OCI-LY1 (cell line): ENCODE data around the gene LAMB2.

ENCODE experiments used
- CTCF ChIP-seq: fragments of 200-600 bp; sonication (generic), shearing (Covaris generic); IDR thresholded peaks from 2 replicates; pipeline ENCODE4 v1.5.1; 2017; ENCODE audit warnings: mild to moderate bottlenecking, antibody characterized with exemption, low read length, moderate library complexity, mixed read lengths
- EZH2 ChIP-seq: fragments of 200-600 bp; sonication (generic), shearing (Covaris generic); IDR thresholded peaks from 2 replicates; pipeline ENCODE4 v1.8.0; 2017; ENCODE audit warnings: borderline replicate concordance, mixed run types, mild to moderate bottlenecking, antibody characterized with exemption, low read length, moderate library complexity, mixed read lengths

- TF ChIP-seq CTCF = no peak
- TF ChIP-seq EZH2 = no peak
These were observed 25.9 kb upstream of the LAMB2 start for GRCh38 chr3:49158792-49159191.
